Measurements from ENCODE around the gene FYN.

FYN gene

DNA sequence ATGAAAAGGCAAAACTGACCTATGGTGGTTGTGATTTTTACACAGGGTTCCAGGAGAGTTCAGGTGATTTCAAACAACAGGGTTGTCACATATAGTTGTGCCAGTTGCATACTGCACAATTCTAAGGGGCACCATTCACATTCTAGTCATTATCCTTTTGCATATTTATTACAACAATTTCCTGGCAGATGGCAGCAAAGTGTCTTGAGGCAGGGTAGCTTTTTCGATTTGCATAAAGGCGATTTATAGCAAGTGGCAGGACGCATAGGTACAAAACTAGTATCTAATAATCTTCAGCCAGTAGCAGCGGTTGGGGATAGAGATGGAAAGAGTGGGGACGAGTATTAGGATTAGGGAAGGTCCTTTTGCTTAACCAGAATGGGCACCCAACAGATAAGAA is 221.1 kb downstream of the FYN start:
- no peak overlapping the region for H3K27ac ChIP-seq
- TF ChIP-seq, protein P1, sequence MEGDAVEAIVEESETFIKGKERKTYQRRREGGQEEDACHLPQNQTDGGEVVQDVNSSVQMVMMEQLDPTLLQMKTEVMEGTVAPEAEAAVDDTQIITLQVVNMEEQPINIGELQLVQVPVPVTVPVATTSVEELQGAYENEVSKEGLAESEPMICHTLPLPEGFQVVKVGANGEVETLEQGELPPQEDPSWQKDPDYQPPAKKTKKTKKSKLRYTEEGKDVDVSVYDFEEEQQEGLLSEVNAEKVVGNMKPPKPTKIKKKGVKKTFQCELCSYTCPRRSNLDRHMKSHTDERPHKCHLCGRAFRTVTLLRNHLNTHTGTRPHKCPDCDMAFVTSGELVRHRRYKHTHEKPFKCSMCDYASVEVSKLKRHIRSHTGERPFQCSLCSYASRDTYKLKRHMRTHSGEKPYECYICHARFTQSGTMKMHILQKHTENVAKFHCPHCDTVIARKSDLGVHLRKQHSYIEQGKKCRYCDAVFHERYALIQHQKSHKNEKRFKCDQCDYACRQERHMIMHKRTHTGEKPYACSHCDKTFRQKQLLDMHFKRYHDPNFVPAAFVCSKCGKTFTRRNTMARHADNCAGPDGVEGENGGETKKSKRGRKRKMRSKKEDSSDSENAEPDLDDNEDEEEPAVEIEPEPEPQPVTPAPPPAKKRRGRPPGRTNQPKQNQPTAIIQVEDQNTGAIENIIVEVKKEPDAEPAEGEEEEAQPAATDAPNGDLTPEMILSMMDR (conservative IDR thresholded peaks at IDR 0.05): no peak
- no peak for TF ChIP-seq ZFX (IDR thresholded peaks at IDR 0.05)

DNA sequence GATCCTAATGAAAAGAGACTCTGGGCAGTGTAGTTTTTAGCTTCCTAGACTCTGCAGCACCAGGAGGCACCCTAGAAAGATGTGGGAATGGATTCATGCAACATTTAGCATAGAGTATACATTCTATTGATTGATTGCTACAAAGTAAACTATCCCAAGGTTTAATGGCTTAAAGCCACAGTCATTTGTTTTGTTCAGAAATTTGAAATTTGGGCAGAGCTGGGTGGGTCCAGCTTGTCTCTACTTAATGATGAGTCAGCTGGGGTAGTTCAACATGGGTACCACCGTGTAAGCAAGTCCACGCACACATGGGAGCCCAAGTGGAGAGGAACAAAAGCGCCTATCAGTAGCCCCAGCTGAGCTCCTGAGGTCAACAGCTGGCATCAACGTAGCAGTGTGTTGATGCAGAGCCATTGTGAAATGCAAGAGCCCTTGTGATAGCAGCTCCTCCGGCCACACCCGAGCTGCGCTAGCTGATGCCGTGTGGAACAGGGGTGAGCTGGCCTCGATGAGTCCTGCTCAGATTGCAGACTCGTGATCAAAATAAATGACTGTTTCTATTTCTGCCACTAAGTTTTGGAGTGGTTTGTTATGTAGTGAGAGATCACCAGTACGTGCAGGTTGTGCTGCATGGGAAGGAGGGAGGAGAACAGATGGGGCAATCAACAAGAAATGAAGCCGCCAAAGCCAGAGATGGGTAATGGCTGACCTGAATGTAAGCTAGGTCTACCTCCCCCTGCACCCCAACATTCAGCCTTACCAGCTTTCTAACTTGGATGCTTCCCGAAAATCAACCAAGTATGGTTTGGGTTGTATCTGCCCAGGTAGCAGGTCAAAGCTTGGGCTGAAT is 221.8 kb downstream of the FYN start:
- no peak overlapping the region for H3K27ac ChIP-seq
- TF ChIP-seq, protein P1 (conservative IDR thresholded peaks at IDR 0.05): no peak
- no peak for TF ChIP-seq ZFX (IDR thresholded peaks at IDR 0.05)

DNA sequence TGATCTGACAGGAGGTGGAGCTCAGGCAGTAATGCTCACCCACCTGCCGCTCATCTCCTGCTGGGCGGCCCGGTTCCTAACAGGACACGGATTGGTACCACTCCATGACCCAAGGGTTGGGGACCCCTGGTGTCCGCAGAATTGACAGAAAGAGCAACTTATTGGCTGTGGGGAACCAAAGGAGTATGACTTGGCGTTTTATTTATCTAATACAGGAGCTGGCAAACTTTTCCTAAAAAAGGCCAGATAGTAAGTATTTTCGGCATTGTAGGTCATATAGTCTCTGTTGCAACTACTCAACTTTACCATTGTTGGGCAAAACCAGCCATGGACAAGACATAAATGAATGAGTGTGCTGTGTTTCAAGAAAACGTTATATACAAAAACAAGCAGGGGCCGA is 223.2 kb downstream of the FYN start:
- TF ChIP-seq, protein P1 (conservative IDR thresholded peaks at IDR 0.05): no peak
- no peak for TF ChIP-seq ZFX (IDR thresholded peaks at IDR 0.05)
- no peak overlapping the region for H3K27ac ChIP-seq

DNA sequence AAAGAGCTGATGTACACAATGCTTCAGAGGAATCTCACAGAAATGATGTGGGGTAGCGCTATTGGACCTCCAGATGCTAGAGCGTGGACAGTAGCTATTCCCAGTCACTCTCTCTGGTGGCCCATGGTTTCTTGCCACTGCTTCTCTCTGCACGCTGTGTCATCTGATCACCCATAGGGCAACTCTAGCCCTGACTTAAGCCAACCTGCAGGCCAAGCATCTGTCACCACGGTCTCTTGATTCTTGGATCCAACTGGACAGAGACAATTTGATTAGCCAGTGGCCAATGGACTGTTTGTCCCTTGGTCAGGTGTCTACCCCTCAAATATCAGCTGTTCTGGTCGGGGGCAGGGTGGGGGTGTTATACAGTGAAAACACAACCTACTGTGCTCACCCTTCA is 225.2 kb downstream of the FYN start:
- no peak for TF ChIP-seq ZFX (IDR thresholded peaks at IDR 0.05)
- TF ChIP-seq, protein P1 (conservative IDR thresholded peaks at IDR 0.05): no peak
- no peak overlapping the region for H3K27ac ChIP-seq

DNA sequence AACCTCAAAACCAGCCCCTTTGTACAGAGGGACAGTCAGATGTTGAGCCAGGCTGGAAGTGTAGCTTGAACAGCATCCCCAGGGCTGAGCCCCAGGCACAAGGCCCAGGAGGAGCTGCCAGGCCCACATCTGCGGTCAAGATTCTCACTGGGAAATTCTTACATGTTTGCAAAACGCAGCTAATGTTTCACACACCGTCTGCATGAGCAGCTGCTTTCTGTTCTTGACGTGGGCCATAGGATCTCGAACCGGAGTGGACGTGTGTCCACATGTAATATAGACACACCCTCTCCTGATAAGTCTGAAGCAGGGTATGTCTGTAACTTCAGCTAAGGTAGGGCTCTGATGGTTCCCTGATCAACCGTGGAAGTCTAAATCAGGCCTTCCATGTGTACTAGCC is 226.3 kb downstream of the FYN start:
- TF ChIP-seq, protein P1 (conservative IDR thresholded peaks at IDR 0.05): no peak
- TF ChIP-seq ZFX (IDR thresholded peaks at IDR 0.05): no peak
- no peak overlapping the region for H3K27ac ChIP-seq

DNA sequence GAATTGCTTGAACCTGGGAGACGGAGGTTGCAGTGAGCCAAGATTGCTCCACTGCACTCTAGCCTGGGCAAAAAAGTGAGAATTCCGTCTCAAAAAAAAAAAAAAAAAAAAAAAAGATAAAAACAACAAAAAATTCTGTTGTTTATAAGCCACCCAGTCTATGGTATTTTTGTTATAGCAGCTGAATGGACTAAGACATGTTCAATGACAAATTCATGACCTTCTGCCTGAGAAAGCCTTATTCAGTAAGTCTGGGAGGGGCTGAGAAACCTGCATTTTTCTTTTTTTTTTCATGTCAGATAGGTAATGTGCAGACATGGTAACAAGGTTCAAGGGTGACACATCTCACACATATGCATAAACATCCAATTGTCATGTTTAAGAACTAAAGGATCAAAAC is 227.2 kb downstream of the FYN start:
- H3K27ac ChIP-seq: no peak overlapping the region
- TF ChIP-seq, protein P1 (conservative IDR thresholded peaks at IDR 0.05): no peak
- TF ChIP-seq ZFX (IDR thresholded peaks at IDR 0.05): no peak

DNA sequence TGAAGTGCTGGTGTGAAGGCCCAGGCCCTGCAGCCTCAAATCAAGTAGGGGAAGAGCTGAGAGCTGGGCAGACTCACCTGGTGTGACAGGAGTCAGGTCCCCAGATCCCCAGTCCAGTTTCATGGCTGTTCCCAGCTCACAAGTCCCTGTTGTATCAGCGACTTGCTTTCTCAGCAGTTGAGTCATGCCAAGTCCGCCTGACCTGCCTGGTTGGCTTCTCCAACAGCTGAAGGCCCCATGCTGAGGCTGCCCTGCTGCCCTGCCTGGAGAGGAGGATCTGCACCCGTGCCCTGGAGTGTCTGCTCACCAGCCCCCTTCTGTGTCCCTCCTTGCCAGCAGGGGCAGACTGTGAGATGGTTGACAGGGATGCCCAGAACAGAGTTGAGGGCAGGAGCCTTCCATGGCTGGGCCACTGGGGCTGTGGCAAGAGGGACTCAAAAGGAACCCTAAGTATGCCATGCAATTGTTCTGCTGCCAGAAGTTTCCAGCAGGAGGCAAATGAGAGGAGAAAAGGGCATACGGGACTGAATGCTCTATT is 228.3 kb downstream of the FYN start:
- no peak overlapping the region for H3K27ac ChIP-seq
- TF ChIP-seq ZFX (IDR thresholded peaks at IDR 0.05): no peak
- TF ChIP-seq, protein P1 (conservative IDR thresholded peaks at IDR 0.05): no peak

All from C4-2B (cell line).